Astrocyte (in vitro differentiated cells and primary cell): ENCODE data around the gene INSC.

Source experiments
- EZH2 ChIP-seq: IDR thresholded peaks from 2 replicates; pipeline ENCODE4 v1.6.1; 2012; ENCODE audit warnings: mild to moderate bottlenecking, low read length, inconsistent platforms; ENCODE audit not compliant: insufficient read depth
- TF ChIP-seq, protein P1 (sequence below): IDR thresholded peaks from 2 replicates; pipeline ENCODE4 v1.5.1; 2011; ENCODE audit warnings: low read depth, mild to moderate bottlenecking, inconsistent platforms, low read length, moderate library complexity; ENCODE audit not compliant: insufficient read depth

DNA sequence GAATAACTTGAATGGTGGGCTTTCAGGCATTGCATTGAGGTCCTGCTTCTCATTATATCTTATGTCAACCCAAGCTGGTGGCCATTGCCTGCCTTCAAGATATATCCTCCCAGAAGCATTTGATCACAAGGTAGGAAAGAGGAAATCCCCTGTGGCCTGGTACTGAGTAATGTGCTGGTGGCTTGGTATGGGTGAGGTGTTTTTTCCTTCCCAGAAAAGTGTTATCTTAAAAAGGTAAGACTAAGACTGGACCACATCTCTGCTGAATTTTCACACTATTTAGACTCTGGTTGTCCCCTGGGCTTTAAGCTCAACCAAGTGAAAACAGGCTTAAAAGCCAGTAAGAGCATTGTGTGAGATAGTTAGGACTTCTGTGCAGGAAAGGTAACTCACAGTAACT lies 3.7 kb downstream of the INSC start:
- TF ChIP-seq, protein P1, sequence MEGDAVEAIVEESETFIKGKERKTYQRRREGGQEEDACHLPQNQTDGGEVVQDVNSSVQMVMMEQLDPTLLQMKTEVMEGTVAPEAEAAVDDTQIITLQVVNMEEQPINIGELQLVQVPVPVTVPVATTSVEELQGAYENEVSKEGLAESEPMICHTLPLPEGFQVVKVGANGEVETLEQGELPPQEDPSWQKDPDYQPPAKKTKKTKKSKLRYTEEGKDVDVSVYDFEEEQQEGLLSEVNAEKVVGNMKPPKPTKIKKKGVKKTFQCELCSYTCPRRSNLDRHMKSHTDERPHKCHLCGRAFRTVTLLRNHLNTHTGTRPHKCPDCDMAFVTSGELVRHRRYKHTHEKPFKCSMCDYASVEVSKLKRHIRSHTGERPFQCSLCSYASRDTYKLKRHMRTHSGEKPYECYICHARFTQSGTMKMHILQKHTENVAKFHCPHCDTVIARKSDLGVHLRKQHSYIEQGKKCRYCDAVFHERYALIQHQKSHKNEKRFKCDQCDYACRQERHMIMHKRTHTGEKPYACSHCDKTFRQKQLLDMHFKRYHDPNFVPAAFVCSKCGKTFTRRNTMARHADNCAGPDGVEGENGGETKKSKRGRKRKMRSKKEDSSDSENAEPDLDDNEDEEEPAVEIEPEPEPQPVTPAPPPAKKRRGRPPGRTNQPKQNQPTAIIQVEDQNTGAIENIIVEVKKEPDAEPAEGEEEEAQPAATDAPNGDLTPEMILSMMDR: no peak
- TF ChIP-seq EZH2: no peak
